Mucosa of rectum (tissue), 2 donors: Measurements from ENCODE around the gene NTN4.

Experiments used
- H3K27ac ChIP-seq, 2 donors: one replicate each; pipeline ENCODE4 v1.7.0; 2013; ENCODE audit warnings: inconsistent platforms in 2 of 2, low read depth in 2 of 2, low read length in 2 of 2
- H3K27me3 ChIP-seq, 2 donors: one replicate each; pipeline ENCODE4 v1.7.0; 2013; ENCODE audit warnings: low read length in 2 of 2; ENCODE audit not compliant: control insufficient read depth in 2 of 2, insufficient read depth in 2 of 2
- H3K36me3 ChIP-seq, 2 donors: one replicate each; pipeline ENCODE4 v1.7.0; 2013; ENCODE audit warnings: low read length in 2 of 2; ENCODE audit not compliant: control insufficient read depth in 2 of 2, insufficient read depth in 2 of 2
- H3K4me1 ChIP-seq, 2 donors: one replicate each; pipeline ENCODE4 v1.7.0; 2013; ENCODE audit warnings: low read length in 2 of 2, mild to moderate bottlenecking in 1 of 2; ENCODE audit not compliant: control insufficient read depth in 2 of 2, insufficient read depth in 2 of 2
- H3K4me3 ChIP-seq, 2 donors: one replicate each; pipeline ENCODE4 v1.7.0; 2013; ENCODE audit warnings: low read length in 2 of 2
- H3K9ac ChIP-seq, 2 donors: one replicate each; pipeline ENCODE4 v1.7.0; 2013; ENCODE audit warnings: low read length in 2 of 2, low read depth in 1 of 2, mild to moderate bottlenecking in 1 of 2
- H3K9me3 ChIP-seq, 2 donors: one replicate each; pipeline ENCODE4 v1.7.0; 2013; ENCODE audit warnings: low read length in 2 of 2; ENCODE audit not compliant: control insufficient read depth in 2 of 2
- donor health status: healthy.
- donor health status: Normal muscosa, but diverticular disease.

Gene NTN4

GRCh38 chr12:95715177-95715576 is 75.4 kb downstream of the NTN4 start:
- Histone ChIP-seq H3K4me1 (peaks cover 0 to 2% of the 10 kb centered on the region in 2 donors), H3K9me3 (no peaks in the 10 kb centered on the region), H3K4me3 (no peak overlapping the region), H3K27me3 (no peaks in the 10 kb centered on the region), H3K9ac (no peak overlapping the region), H3K27ac (no peak overlapping the region), H3K36me3 (peaks cover 0 to 3% of the 10 kb centered on the region in 2 donors)

GRCh38 chr12:95712269-95712668 is 78.3 kb downstream of the NTN4 start:
- Histone ChIP-seq H3K4me1 (no peaks in the 10 kb centered on the region), H3K36me3 (peaks cover 0 to 4% of the 10 kb centered on the region in 2 donors), H3K27ac (no peak overlapping the region), H3K4me3 (no peak overlapping the region), H3K9ac (no peak overlapping the region), H3K27me3 (no peaks in the 10 kb centered on the region), H3K9me3 (no peaks in the 10 kb centered on the region)

- H3K4me3 ChIP-seq = no peak overlapping the region
- H3K9me3 ChIP-seq = no peaks in the 10 kb centered on the region
- H3K4me1 ChIP-seq = no peaks in the 10 kb centered on the region
- H3K36me3 ChIP-seq = peaks cover 0 to 4% of the 10 kb centered on the region in 2 donors
- H3K9ac ChIP-seq = no peak overlapping the region
- no peaks in the 10 kb centered on the region for H3K27me3 ChIP-seq
- no peak overlapping the region for H3K27ac ChIP-seq
Observed at GRCh38 chr12:95710386-95710785, 80.2 kb downstream of the NTN4 start.

GRCh38 chr12:95709152-95709551 is 81.4 kb downstream of the NTN4 start:
- no peaks in the 10 kb centered on the region for H3K4me1 ChIP-seq
- H3K36me3 ChIP-seq = peaks cover 0 to 4% of the 10 kb centered on the region in 2 donors
- no peaks in the 10 kb centered on the region for H3K9me3 ChIP-seq
- no peak overlapping the region for H3K27ac ChIP-seq
- H3K27me3 ChIP-seq = no peaks in the 10 kb centered on the region
- H3K9ac ChIP-seq = no peak overlapping the region
- no peak overlapping the region for H3K4me3 ChIP-seq

- no peaks in the 10 kb centered on the region for H3K9me3 ChIP-seq
- no peak overlapping the region for H3K27ac ChIP-seq
- no peak overlapping the region for H3K4me3 ChIP-seq
- no peaks in the 10 kb centered on the region for H3K27me3 ChIP-seq
- no peak overlapping the region for H3K9ac ChIP-seq
- H3K36me3 ChIP-seq = no peaks in the 10 kb centered on the region
- H3K4me1 ChIP-seq = no peaks in the 10 kb centered on the region
Observed at GRCh38 chr12:95705143-95705542, 85.4 kb downstream of the NTN4 start.

- no peaks in the 10 kb centered on the region for H3K9me3 ChIP-seq
- no peaks in the 10 kb centered on the region for H3K36me3 ChIP-seq
- no peaks in the 10 kb centered on the region for H3K4me1 ChIP-seq
- H3K27ac ChIP-seq = no peak overlapping the region
- H3K27me3 ChIP-seq = no peaks in the 10 kb centered on the region
- H3K9ac ChIP-seq = no peak overlapping the region
- no peak overlapping the region for H3K4me3 ChIP-seq
Observed at GRCh38 chr12:95703986-95704385, 86.6 kb downstream of the NTN4 start.

GRCh38 chr12:95701722-95702418 is 88.7 kb downstream of the NTN4 start:
- no peak overlapping the region for H3K27ac ChIP-seq
- no peaks in the 10 kb centered on the region for H3K9me3 ChIP-seq
- no peaks in the 10 kb centered on the region for H3K36me3 ChIP-seq
- no peaks in the 10 kb centered on the region for H3K27me3 ChIP-seq
- no peaks in the 10 kb centered on the region for H3K4me1 ChIP-seq
- H3K4me3 ChIP-seq = no peak overlapping the region
- H3K9ac ChIP-seq = no peak overlapping the region

GRCh38 chr12:95701275-95701674 is 89.3 kb downstream of the NTN4 start:
- Histone ChIP-seq H3K27me3 (no peaks in the 10 kb centered on the region), H3K4me1 (no peaks in the 10 kb centered on the region), H3K9ac (no peak overlapping the region), H3K4me3 (no peak overlapping the region), H3K36me3 (no peaks in the 10 kb centered on the region), H3K27ac (no peak overlapping the region), H3K9me3 (no peaks in the 10 kb centered on the region)

GRCh38 chr12:95700316-95700785 is 90.2 kb downstream of the NTN4 start:
- Histone ChIP-seq H3K27ac (no peak overlapping the region), H3K9me3 (no peaks in the 10 kb centered on the region)

GRCh38 chr12:95699579-95699978 is 91.0 kb downstream of the NTN4 start:
- H3K4me3 ChIP-seq = no peak overlapping the region
- H3K36me3 ChIP-seq = no peaks in the 10 kb centered on the region
- no peaks in the 10 kb centered on the region for H3K9me3 ChIP-seq
- no peaks in the 10 kb centered on the region for H3K27me3 ChIP-seq
- no peaks in the 10 kb centered on the region for H3K4me1 ChIP-seq
- no peak overlapping the region for H3K27ac ChIP-seq
- H3K9ac ChIP-seq = no peak overlapping the region

More at GRCh38 chr12:95700316-95700785, 90.2 kb downstream of the NTN4 start:
- Histone ChIP-seq H3K27me3 (no peaks in the 10 kb centered on the region), H3K9ac (no peak overlapping the region), H3K36me3 (no peaks in the 10 kb centered on the region), H3K4me1 (no peaks in the 10 kb centered on the region), H3K4me3 (no peak overlapping the region)
